NCI-H748 (cell line): ENCODE data around the gene IVNS1ABP.
A peak's percentile ranks its signal among the peaks of the same experiment; 100 is the strongest.
"Not testable (repeated sequence)": the region's sequence is repeated elsewhere in the genome, so short reads cannot be mapped to it uniquely, and the experiment has no call there.

Experiments
- DNase-seq: peaks from one replicate; lab custom pipeline; 2025; ENCODE audit not compliant: unreplicated experiment; lab: John Stamatoyannopoulos, UW

Gene IVNS1ABP

DNA sequence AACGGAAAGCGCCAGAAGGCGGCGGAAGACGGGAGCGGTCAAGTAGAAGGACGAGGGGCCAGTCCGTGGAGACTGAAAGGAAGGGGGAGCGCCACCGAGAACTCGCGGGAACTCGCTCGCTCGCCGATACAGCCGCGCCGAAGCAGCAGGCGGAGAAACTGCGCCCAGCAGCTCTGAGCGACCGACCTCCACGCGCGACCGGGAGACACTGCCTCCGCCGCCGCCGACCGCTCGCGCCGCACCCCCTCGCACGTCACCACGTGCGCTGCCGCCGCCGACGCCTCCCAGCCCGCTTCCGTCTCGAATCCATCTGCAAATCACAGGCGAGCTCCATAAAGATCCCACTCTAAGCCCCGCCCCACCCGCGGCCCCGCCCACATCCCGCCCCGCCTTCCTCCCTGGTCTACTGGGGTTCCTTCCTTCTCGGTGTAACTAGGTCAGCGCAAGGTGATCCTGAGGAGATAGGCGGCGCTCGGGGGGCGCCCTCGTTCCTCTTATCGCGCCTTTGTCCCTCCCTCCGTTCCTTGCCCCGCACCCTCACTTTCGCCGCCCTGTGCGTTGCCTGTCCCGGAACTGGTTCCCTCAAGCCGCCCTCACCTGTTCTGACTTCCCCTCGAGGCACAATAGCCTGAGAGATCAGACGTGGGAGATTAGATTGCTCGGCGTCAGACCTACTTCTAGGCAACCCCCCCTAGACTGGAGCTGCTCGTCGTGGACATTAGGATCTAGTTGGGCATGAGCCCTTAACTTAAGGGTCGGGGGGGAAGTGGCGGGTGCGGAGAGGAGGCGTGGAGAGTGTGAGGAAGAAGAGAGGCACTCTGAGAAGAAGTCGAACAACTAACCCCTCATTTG lies at the start of gene IVNS1ABP:
Gene IVNS1ABP (minus strand): TSS at position 210 of the 852 bp plus-strand sequence. CDS start 7,750 bp downstream, outside the sequence.
- peak; percentile 97 for DNase-seq

DNA sequence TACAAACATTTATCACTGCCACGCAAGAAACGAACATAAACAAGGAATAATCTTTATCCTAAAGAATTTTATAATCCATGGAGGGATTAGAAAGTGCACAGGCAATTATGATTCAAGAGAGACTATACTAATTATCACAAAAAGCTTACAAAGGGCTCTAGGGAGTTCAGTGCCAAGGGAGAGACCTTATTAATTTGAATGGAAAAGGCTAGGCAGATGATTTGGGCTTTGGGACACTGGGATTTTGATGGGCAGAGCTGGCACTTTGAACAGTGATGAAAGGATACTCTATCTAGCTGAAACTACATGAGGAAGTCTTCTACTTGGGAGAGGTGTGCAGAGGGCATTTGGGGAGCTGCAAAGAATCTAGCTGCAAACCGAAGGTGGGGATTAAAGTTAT lies 48.9 kb upstream of the IVNS1ABP start:
- no peak for DNase-seq

DNA sequence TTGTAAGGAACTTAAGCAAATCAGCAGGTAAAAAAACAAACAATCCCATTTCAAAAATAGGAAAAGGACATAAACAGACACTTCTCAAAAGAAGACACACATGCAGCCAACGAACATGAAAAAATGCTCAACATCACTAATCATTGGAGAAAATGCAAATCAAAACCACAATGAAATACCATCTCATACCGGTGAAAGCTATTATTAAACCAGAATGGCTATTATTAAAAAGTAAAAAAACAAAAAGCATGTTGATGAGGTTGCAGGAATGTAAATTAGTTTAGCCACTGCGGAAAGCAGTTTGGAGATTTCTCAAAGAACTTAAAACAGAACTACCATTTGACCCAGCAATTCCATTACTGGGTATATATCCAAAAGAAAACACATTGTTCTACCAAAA lies 47.5 kb upstream of the IVNS1ABP start:
- DNase-seq = not testable (repeated sequence)

DNA sequence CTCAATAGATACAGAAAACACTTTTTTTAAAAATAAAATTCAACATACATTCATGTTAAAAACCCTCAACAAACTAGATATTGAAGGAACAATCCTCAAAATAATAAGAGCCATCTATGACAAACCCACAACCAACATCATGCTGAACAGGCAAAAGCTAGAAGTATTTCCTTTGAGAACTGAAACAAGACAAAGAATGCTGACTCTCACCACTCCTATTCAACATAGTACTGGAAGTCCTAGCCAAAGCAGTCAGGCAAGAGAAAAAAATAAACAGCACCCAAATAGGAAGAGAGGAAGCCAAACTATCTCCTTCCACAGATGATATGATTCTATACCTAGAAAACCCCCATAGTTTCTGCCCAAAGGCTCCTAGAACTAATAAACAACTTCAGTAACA lies 46.2 kb upstream of the IVNS1ABP start:
- no peak for DNase-seq

DNA sequence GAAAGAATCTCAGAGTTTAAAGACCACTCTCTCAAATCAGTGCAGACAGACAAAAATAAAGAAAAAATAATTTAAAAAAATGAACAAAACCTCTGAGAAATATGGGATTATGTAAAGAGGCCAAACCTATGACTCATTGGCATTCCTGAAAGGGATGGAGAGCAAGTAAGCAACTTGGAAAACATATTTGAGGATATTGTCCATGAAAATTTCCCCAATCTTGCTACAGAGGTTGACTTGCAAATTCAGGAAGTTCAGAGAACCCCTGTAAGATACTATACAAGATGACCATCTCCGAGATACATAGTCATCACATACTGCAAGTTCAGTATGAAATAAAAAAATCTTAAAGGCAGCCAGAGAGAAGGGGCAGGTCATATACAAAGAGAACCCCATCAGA lies 43.7 kb upstream of the IVNS1ABP start:
- DNase-seq = no peak

DNA sequence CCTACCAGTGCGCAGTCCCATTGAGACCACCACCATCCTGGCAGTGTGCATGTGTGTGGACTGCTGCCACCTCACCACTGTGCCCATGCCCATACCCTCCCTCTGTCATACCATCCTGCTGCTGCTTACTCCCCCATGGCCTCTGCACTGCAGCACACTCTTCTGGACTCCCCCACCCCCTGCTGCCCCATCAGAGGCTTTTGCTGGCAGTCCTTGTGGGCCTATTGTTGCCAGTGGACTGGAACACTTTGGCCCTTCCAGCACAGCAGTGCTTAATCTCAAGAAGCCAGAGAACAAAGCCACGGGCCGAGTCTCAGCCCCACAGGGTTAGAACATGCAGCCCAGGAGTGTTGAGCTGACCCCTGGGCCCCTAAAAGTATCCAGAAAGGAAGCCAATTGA lies 41.9 kb upstream of the IVNS1ABP start:
- no peak for DNase-seq

DNA sequence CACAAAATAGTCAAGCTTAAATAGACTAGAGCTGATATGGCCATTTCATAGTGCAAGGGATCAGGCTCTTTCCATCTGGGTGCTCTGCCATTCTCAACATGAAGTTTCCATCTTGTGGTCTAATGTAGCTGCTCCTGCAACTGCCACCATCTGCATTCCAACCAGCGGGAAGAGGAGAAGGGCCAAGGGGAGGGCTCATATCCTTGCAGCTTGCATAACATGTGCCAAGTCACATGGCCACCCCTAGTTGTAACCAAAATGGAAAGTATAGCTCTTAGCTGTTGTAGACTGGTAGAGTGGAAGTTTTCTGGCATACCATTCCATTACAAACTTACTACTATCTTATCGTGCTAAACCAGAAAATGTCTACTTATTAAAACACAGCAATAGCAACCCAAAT lies 38.9 kb upstream of the IVNS1ABP start:
- DNase-seq = no peak

DNA sequence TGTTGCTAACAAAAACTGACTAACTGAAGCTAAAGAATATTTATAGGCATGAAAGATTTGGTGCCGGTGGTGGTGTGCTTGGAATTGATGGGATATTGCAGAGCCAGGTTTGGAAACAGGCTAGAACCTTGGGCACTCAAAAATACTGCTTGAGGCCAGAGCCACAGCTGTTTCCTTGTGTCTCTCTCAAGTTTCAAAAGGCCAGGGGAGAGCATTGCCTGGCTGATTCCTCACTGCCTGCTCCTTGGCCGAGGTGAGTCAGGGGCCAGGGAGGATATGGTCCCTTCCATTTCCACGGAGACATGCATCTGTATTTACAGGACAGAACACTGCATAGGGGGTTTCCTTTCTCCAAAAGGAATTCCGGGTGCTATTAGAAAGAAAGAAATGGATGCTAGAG lies 36.1 kb upstream of the IVNS1ABP start:
- no peak for DNase-seq

DNA sequence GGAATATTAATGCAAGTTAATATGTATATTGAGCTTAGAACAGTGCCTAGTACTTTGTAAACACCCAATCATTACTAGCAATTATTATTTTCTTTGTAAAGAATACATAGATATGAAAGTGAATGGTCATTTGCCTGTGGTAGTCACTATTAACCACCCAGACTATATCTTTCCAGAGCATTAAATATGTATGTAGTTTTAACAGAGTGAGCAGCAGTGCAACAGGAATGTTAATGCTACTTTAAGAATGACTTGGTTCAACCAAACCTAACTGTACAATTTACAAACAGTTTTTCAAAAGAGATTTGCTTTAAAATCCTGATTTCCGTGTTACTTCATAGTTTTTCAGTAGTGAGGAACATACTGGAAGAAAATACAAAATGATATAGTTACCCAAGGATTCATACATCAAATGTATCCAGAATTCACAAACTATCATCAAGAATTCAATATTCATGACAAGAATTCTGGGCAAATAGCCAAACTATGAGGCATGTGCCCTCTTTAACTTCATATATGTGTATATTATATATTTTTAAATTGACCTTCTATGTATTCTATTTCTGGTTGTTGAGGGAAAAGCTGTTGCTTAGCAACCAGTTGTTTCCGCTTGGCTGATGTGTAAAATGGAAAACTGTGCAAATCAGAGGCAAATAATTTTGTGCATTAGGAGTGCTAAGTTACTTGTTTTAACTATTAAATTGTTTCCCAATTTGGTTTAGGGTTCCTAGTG lies 34.9 kb upstream of the IVNS1ABP start:
- DNase-seq = peak; percentile 10

DNA sequence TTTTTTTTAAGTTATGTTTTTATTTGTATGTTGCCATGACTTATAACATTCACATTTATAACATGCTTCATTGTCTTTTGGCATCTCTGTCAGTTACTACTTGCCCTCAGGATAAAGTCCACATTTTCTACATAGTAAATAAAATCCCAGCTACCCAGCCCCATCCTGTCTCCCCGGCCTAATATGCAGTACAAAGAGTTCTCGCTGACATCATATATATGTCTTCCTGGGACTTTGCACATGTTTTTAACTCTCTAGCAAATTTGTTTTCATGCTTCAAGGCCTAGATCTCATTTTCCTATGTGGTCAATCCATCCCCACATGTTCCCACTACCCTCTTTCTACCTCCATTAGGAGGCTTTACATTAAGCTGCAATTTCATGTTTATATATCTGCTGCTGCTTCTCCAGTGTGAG lies 33.0 kb upstream of the IVNS1ABP start:
- DNase-seq = no peak

DNA sequence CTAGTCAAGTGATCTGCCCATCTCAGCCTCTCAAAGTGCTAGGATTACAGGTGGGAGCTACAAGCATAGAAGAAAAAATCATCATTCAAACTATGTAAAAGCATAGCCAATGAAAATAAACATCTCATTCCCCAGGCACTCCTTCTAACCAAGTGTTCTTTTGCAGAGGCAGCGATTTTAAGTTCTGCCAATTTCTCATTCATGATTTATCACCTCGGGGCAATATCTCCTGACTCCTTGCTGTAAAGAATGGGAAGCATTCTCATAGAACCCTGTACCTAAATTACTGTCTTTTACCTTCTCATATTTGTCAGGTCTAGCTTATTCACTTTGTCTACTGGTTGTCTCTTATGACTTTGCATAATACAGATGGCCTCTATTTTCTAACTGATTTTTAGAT lies 32.5 kb upstream of the IVNS1ABP start:
- no peak for DNase-seq

DNA sequence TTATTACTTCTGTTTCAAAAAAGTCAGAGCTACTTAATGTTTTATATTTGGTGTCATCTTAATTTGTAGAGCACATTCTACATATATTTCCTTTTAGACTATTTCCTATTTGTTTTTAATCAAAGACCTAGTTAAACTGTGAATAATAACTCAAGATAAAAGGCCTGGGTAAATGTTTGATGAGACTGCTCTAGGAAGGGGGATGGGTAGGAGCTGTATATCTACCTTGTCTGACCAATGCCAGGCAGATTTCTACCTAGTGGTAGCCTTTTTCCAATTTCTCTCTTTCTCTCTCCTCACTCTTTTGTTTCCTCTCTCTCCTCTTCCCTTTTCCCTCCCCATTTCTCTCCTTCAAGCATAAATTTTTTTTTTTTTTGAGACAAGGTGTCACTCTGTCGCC lies 31.9 kb upstream of the IVNS1ABP start:
- no peak for DNase-seq

DNA sequence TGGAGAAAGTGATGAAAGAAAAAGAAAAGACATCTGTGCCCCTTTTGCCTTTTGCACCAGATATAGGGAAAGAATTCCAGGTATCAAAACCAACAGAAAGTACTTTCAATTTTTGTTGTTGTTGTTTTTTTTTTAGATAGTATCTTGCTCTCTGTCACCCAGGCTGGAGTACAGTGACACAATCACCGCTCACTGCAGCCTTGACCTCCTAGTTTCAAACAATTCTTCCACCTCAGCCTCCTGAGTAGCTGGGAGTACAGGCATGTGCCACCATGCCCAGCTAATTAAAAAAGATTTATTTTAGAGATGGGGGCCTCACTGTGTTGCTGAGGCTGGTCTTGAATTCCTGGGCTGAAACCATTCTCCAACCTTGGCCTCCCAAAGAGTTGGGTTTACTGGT lies 31.3 kb upstream of the IVNS1ABP start:
- no peak for DNase-seq

DNA sequence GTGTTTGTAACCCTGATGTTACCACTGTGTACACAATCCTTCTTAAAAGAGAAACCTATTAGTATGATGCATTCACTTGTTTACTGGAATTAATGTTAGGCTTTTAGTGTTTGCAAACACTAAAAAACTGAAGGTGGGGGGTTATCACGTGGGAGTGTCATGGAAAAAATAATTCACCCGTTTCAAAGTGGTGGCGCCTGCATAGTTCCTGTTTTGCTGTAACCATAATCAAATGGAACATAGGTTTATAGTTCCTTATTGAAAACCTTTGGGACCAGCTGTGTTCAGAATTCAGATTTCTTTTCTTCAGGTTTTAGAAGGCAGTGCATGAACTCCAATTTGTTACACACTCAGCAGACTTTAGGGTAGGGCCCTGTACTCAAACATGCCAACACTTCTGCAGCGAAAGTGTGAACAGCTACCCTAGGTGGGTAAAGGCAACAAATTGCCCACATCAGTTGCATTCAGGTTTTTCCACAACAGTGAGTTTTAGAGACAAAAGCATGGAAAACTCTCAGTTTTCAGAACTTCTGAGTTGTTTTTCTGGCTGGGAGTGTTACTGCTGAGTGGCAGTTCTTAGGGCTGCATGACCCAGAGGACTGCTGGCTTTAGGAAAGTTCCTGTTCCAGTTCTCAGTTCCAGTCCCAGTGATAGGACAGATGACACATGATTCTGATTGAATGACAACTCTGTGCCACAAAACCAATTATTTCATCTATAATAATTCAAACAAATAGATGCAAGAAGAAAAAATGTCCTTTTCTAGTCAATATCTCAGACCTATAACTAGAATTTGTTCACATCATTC lies 29.1 kb upstream of the IVNS1ABP start:
- DNase-seq = no peak

DNA sequence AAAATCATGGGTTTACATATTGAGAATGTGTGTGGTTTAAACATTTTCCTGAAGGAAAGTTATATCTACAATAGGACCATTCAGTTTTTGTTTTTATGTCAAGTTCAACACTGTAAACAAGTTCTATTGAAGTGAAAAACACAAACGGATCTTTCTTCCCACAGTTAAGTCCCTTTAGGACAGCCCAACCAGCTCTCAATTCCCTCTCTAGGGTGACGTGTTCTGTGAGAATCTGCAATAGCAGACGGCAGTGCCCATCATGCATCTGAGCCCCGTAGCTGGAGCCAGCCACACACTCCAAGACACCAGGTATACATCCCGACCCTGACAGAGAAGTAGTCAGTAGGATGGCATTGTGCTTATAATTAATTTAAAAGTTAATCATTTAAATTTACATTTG lies 26.3 kb upstream of the IVNS1ABP start:
- no peak for DNase-seq

DNA sequence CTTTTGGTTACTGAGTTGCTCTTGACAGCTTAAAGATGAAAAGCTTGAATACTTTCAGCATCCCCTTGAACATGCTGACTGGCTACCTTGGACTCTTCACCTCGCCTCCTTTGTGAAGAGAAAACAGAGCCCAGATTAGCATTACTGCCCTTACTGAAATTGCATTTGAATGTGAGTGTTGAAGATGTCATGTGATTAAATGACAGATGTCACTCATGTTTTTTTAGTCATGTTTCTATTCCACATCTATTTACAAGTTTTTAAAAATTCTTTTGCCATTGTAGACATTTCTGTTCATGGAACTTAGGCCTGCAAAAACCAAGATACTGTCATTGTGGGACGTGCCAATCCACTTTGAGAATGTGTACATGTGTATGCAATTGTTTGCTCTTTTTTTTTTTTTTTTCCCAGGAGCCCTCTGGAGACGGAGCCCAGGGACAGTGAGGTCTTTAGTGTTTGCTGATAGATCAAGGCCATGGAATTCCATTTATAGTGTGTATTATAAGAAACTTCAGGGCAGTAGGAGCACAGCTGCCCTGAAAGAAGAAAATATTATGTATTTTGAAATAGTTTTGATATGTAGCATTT lies 25.7 kb upstream of the IVNS1ABP start:
- DNase-seq = no peak

DNA sequence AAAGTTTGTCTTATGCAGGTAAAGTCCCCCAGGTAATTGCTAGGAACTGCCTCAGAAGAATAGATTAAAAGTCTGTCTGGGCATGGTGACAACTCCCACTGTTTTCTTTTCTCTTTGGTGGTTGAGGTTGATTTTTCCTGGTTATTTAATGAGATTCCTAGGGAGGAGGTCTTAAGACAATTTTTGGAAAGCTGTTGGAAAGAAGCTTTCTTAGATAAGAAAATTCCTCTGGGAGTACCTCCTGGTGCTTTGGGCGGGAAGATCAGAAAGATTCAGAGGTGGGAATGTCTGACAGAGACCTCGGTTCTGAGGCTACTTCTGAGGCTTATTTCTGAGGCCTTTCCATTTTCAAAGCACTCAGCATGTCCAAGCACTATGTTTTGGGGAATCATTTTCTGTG lies 25.0 kb upstream of the IVNS1ABP start:
- DNase-seq = no peak

DNA sequence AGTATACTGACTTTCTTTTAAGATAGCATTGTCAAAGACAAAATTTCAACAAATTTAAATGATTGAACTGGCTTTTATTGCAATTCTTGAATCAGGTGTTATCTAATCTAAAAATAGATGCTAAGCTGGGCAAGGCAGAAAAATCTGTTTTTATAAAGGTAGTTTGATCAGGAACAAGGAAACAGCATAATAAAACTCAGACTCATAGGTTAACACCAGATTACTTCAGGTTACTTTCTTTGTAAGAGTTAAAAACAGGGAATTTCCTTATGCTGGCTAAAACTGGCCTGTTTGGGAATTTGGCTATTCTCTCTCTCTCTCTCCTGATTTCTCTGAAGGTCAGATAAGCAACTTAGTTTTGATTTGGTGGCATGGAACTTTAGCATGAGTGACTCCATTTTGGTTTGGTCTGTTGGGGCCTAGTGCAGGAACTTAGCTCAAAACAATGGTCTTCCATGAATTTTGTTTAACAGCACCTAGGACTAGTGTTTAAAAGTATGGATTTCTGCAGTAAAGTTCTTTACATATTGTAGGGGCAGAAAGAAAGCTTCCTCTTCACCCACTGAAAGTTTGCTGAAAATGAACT lies 24.2 kb upstream of the IVNS1ABP start:
- no peak for DNase-seq

DNA sequence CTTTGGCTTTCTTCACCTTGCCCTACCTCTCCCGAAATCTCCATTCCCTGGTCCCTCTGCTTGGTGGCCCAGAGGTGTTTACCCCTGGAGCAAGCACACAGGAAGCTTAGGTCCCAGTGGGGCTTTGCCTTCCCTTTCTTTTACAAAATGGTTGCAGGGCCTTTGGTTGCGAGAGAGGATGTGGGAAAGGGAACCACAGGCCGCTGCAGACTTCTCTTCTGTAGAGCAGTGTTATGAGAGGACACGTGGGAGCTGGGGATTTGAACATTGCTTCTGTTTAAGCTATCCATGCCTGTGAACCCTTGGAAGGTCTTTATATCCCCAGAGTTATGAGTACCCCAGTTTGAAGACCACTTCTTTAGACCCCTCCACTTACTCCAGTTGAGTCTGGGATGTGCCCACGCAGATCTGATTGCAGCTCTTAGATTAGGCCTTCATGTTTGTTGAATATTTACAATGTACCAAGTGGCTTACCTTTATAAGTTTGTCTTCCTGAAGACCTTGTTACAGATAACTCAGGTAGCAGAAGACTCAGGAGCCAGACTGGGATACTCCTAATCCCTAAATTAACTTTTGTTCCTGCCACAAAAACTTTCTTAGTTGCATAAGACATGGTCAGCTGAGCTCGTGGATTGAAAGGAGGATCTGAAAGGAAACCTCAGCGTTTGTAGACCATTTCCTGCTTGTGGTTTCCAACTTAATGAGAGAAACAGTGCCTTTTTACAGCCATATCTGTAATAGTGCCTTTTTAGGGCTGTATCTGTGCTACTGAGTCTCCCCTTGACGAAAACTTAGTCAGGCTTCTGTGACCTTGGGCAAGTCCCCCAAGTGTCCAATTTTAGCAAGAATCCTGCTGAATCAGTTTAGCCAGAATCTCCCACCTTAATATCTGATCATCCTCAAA lies 21.9 kb upstream of the IVNS1ABP start:
- no peak for DNase-seq

DNA sequence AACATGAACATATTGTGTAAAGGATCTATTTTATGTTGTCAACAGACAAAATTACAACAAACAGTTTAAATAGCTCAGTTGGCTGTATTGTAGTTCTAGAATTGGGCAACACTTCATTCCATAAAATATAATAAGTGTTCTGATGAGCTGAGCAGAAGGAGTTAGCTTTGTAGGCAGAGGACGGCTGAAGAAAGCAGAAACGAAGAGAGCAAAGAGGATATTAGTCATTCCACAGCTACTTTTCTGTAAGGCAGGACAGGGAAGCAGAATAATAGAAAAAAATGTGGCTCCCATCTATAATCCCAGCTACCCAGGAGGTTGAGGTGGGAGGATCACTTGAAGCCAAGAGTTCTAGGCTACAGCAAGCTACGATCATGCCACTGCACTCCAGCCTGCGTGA lies 20.2 kb upstream of the IVNS1ABP start:
- no peak for DNase-seq
